ENCODE measurements around the gene FADS1. TPM values are rescaled to one million over a fixed set of nuclear protein-coding genes. Genes with fewer than 3 reads are reported as not detected.

Gene FADS1
- total and polyA plus RNA-seq, 2 of the 13 experiments (the other 11 are each of a cell fraction or from before 2014, with no cell fraction given): 91.8 to 108 TPM

- TF ChIP-seq ZNF407 (CRISPR knock-in tag; IDR thresholded peaks at IDR 0.05; ENCODE audit: not compliant biosample characterization) (no peak), HMGA1 (CRISPR knock-in tag; conservative IDR thresholded peaks at IDR 0.05) (no peak), HMG20B (CRISPR knock-in tag; conservative IDR thresholded peaks at IDR 0.05) (peak; percentile 74), SMAD9 (CRISPR knock-in tag; IDR thresholded peaks at IDR 0.05) (no peak), ZNF44 (CRISPR knock-in tag; IDR thresholded peaks at IDR 0.05) (0 out of 2 replicates have a peak, but pooled peaks have one; percentile 26), CTCF (CRISPR knock-in tag; IDR thresholded peaks at IDR 0.05) (peak; percentile 10; the same call in 1 of the 2 replicates), NFE2L2 (IDR thresholded peaks at IDR 0.05; ENCODE audit: low read length) (no peak), ARNT (IDR thresholded peaks at IDR 0.05) (no peak), ZNF275 (CRISPR knock-in tag; IDR thresholded peaks at IDR 0.05; ENCODE audit: borderline replicate concordance) (peak; percentile 79; the same call in 1 of the 2 replicates), TGIF2 (CRISPR knock-in tag; IDR thresholded peaks at IDR 0.05) (no peak; the same call in 1 of the 2 replicates), EP300 (IDR thresholded peaks at IDR 0.05; ENCODE audit: low read depth in 2 of 2, low read length in 2 of 2) (peak in 1 of 2 experiments; percentile 53; a peak in 2 of 4 replicates), EP300 (CRISPR knock-in tag; IDR thresholded peaks at IDR 0.05; ENCODE audit: borderline replicate concordance) (peak; percentile 53; the same call in 1 of the 2 replicates), USF2 (IDR thresholded peaks at IDR 0.05; ENCODE audit: low read depth, low read length) (no peak), USF2 (CRISPR knock-in tag; IDR thresholded peaks at IDR 0.05; ENCODE audit: borderline replicate concordance) (no peak), TAF1 (CRISPR knock-in tag; IDR thresholded peaks at IDR 0.05) (peak; percentile 71; the same call in 1 of the 2 replicates), TEAD2 (CRISPR knock-in tag; IDR thresholded peaks at IDR 0.05) (no peak)
Observed at GRCh38 chr11:61756452-61757212, 60.2 kb downstream of the FADS1 start (continued).

All from HepG2 (cell line).